GM12801 (cell line): Measurements from ENCODE around the gene NAP1L1.

Experiments used
- CTCF ChIP-seq: IDR thresholded peaks from one replicate; pipeline ENCODE4 v1.5.1; 2011; ENCODE audit warnings: control low read depth; ENCODE audit not compliant: insufficient read length; ENCODE audit errors: extremely low read depth

The NAP1L1 gene

GRCh38 chr12:76014007-76014406 is 70.5 kb downstream of the NAP1L1 start:
- TF ChIP-seq CTCF, result no peak

GRCh38 chr12:76013603-76014002 is 70.9 kb downstream of the NAP1L1 start:
- no peak for TF ChIP-seq CTCF

- no peak for TF ChIP-seq CTCF
Observed at GRCh38 chr12:76012644-76013043, 71.8 kb downstream of the NAP1L1 start.

DNA sequence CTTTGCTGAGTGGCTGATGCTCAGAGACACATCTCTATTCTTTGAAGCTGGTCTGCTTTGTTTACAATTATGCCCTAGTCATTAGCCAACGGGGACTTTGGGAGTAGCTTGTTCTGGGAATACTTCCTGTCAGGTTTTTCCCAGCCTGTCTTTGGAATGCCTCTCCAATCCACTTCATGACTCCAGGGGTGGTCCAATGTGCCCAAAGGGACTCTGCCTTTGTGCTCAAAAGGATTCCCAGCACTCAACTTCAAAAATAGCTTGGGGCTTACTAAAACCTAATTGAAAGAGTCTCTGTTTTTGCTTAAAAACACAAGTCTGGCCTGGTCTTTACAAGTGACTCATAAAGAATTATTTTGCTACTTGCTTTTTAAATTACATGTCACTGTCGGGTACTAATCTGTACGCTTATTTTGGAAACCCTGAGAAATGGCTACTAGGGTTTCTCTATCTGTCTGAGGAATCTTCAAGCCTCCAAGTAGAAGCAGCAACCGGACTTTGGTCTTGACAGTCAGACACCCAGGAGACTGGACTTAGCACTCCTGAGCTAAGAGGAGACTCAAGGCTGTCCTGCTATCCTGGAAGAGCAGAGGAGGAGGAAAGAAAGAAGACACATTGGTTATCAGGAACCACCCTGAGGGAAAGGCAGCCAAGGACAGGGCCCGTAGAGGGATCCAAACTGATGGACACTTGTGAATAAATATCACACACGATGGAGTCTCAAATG is 73.6 kb downstream of the NAP1L1 start:
- no peak for TF ChIP-seq CTCF

DNA sequence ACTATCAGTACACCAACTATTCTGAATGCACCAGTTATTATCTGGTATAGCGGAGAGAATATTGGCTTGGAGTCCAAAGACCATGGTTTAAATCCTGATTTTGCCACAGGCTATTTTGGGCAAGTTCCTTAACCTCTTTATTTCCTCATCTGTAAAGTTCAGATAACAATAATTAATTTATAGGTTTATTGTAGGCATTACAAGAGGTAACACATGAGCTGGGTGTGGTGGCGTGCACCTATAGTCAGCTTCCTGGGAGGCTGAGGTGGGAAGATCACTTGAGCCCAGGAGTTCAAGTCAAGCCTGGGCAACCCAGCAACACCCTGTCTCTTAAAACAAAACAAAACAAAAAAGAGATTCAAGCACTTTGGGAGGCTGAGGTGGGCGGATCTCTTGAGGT is 76.1 kb downstream of the NAP1L1 start:
- no peak for TF ChIP-seq CTCF

GRCh38 chr12:76007640-76008039 is 76.8 kb downstream of the NAP1L1 start:
- no peak for TF ChIP-seq CTCF

DNA sequence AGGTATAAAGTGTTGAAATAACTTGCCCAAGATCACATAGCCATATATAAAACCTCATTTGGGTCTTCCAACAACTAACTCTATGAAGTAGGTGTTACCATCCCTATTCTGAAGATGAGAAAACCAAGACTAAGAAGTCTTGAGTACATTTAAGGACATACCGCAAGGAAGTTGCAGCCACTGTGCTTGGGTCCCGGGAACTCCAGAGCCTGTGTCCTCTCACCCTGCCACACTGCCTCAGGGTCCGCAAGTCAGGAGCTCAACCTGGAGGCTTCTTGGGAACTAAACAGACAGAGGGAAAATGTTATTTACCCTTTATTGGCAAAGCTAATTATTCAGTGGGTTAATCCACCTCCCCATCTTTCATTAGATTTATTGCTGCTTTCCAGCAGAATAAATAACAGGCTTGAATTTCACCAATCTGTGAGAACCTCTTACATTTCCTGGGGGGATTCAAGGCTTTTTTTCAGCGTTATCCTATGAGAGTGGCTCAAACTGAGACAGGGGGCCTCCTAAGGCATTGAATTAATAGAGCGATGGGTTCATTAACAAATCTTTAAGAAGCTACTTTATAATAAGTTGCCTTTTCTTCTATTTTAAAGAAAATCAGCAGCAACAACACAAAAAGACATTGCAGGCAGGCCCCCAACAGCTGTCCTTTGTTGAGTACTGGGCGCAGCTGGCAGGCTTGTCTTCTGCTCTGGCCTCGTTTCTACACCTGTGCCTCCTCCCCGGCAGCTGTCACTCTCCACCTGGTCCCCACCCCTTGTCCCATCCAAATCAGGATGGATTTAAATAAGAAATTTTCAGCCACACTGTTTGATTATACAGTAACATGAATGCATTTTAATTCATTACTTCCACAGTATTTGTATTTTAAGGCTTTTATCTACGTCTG is 78.2 kb downstream of the NAP1L1 start:
- TF ChIP-seq CTCF, result no peak
